Neural cell (in vitro differentiated cells): Measurements from ENCODE around the gene BCDIN3D.

Source experiments
- CTCF ChIP-seq: fragments of 450-650 bp; IDR thresholded peaks from 2 replicates; pipeline ENCODE4 v1.5.1; 2014; ENCODE audit warnings: antibody characterized with exemption, mild to moderate bottlenecking, moderate library complexity; ENCODE audit not compliant: poor library complexity, severe bottlenecking
- EZH2 ChIP-seq: fragments of 200-600, 300-800 bp; shearing (Covaris generic), sonication (generic); IDR thresholded peaks from 2 replicates; pipeline ENCODE4 v1.6.1; 2014; ENCODE audit warnings: antibody characterized with exemption, low read length, borderline replicate concordance, mild to moderate bottlenecking; ENCODE audit not compliant: insufficient read depth, poor library complexity, severe bottlenecking
- POLR2AphosphoS5 ChIP-seq: IDR thresholded peaks from 2 replicates; pipeline ENCODE4 v1.6.1; 2012
- RAD21 ChIP-seq: fragments of 450-650 bp; conservative IDR thresholded peaks from 2 replicates; pipeline ENCODE4 v1.6.1; 2014; ENCODE audit warnings: antibody characterized with exemption, mild to moderate bottlenecking, moderate library complexity
- REST ChIP-seq: IDR thresholded peaks from 2 replicates; pipeline ENCODE4 v1.6.1; 2012; ENCODE audit warnings: borderline replicate concordance

- TF ChIP-seq CTCF (no peak), REST (no peak), EZH2 (no peak), POLR2AphosphoS5 (no peak), RAD21 (no peak)
Observed at GRCh38 chr12:49831717-49832116, 11.2 kb downstream of the BCDIN3D start.
